Stomach (tissue), 4 donors: ENCODE results near the gene ABLIM3.

ENCODE experiments used
- CTCF ChIP-seq, 7 experiments: fragments of 450-650 bp in 4 of 7; fragments of 200-600 bp in 3 of 7; sonication (generic) in 3 of 7; IDR thresholded peaks; one replicate each; pipeline ENCODE4 v1.5.1; 2016 to 2019; ENCODE audit warnings: antibody characterized with exemption in 7 of 7, control low read depth in 2 of 7, mild to moderate bottlenecking in 1 of 7
- POLR2A ChIP-seq, 4 donors: fragments of 450-650 bp; IDR thresholded peaks; one replicate each; pipeline ENCODE4 v1.6.1; 2016; ENCODE audit warnings: antibody characterized with exemption in 4 of 4, control low read depth in 2 of 4, mild to moderate bottlenecking in 1 of 4, moderate library complexity in 1 of 4
- POLR2AphosphoS5 ChIP-seq, 3 donors: sonication (generic); formaldehyde crosslinking; IDR thresholded peaks; one replicate each; pipeline ENCODE4 v1.6.1; 2016; ENCODE audit warnings: antibody characterized with exemption in 3 of 3

DNA sequence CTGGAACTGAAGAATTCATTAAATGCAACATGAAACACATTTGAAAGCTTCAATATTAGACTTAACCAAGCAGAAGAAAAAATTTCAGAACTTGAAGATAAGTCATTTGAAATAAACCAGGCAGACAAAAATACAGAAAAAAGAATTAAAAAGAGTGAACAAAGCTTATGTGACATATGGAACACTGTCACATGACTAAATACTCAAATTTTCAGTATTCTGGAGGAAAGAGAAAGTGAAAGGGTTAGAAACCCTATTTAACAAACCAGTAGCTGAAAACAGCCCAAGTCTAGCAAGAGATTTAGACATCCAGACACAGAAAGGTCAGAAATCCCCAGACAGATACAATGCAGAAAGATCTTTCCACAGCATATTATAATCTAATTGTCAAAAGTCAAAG, 41.4 kb upstream of the ABLIM3 start:
- TF ChIP-seq CTCF (IDR thresholded peaks at IDR 0.05): no peak
- TF ChIP-seq POLR2AphosphoS5 (IDR thresholded peaks at IDR 0.05): no peak
- no peak for TF ChIP-seq POLR2A (IDR thresholded peaks at IDR 0.05)
